ENCODE results near the gene WNK1.

Gene WNK1

DNA sequence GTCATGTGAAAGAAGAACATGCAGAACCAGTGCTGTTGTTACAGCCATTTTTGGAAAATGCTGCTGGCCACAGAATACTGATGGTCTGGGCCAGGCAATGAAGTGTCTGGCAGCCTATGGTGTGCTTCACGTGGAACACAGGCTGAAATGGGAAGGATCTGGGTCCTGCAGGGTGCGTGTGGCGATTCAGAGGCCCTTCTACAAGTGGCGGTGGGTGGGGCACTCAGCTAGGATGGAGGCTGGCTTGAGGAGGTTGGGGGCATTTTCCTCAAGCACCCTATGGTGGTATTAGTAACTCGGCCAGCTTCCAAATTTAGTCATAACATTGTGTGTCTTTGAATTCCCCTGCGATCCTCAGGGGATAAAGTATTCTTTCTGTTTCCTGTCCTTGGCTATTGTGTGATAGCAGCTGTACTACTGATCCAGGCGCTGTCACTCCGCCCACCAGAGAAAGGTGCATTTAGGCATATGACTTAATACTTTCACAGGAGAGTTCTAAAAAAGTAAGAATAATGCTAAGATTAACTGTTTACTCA lies 206.3 kb downstream of the WNK1 start:
- DNase-seq: no peak
